ENCODE results near the gene TNFAIP8L3.

TNFAIP8L3 gene

DNA sequence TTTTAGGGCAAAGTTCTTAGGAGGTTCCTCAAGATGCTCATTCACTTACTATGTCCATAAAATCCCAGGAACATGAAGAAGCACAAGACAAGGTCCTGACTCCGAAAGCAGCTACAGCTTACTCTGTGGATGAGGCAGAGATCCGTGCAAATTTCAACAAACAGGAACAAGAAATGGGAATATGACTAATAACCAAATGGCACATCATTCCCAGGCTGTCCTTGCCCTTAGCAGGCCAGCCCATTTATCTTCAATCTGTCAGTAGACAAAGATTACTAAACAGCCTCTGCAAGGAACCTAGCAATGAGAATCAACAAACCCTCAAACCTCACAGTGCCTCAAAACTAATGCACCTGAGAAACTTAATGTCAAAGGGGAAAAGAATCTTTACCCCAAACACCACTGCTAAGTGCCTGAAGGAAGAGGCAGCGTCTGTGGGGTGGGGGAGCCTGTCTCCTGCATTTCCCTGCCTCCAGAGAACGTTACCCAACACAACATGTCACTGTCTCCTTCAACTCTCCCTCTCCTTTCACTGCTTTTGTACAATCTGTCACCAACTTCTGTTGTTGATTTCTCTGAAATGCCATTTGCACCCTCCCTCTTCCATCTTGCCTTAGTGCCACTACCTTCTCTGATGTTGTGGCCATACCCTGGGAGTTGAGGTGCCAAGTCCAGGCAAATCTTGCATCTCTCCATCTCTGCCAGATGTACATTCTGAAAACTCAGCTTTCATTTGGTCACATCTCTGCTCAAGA, 4.8 kb downstream of the TNFAIP8L3 start:
- peak; percentile 73 for DNase-seq (ENCODE audit: low spot score)

DNA sequence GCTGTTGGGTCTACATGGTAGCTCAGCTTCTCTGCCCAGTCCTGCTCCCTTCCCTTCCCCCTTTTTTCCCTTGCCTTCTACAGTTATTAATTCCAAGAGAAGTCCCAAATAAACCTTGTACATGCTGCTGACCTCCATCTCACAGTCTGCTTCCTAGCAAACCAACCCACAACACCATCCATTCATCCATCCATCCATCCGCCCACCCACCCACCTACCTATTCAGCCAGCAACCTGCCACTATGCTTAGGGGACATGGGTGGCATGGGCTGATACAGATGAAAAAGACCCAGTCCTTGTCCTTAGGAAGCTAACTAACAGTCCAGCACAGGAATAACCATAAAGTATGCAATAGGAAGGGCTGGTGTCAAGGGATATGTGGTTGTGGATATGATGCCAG, 5.7 kb downstream of the TNFAIP8L3 start:
- no peak for DNase-seq (ENCODE audit: low spot score)

DNA sequence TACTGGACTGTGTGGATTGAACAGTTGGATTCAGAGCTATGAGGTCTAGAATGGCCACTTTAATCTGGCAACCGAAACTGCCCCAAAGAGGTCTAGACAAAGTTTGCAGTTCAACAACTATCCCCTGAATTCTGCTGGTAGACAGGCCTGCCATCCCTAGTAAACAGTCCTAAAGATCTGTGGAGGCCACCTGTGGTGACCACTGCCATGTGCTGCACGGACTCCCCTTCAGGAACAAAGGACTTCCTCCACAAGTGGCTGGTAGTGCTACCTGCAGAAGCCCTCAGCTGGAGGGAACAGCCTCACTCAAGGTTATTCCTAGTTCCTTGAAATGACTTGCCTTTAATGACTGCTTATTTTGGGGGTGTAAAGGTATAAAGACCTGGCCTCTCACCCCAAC, 6.1 kb downstream of the TNFAIP8L3 start:
- DNase-seq (ENCODE audit: low spot score): no peak

DNA sequence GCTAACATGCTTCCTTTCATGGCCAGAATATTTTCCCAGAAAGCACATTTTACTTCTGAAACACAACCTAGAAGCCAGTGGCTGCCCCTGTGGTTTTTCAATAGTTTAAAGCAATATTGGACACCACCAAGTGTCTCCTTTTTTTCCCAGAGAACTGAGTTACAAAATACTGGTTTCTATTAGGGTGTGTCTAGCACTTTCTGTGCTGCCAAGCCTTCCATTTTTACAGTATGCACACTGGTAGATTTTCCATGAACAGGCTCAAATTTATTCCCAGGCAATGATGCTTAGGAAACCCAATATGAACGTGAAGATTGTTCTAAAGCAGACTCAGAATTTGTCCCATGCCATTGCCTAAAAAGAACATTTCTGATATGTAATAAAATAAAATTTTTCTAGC, 7.2 kb downstream of the TNFAIP8L3 start:
- no peak for DNase-seq (ENCODE audit: low spot score)

DNA sequence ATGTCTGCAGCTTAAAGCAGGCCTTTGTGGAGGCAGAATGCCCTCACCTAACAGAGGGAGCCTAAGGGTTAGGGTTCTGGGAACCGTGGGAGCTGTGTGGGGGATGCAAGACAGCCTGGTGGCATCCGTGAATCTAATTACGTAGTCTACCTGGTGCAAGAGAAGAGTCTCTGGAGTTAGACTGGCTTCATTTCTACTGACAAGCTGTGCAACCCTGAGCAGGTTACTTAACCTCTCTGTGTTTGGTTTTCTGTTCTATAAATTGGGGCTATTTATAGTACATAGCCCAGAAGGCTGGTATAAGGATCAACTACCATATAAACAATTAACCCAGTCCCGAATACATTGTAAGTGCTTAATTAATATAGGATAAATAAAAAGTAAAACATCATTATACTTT, 8.3 kb downstream of the TNFAIP8L3 start:
- no peak for DNase-seq (ENCODE audit: low spot score)

DNA sequence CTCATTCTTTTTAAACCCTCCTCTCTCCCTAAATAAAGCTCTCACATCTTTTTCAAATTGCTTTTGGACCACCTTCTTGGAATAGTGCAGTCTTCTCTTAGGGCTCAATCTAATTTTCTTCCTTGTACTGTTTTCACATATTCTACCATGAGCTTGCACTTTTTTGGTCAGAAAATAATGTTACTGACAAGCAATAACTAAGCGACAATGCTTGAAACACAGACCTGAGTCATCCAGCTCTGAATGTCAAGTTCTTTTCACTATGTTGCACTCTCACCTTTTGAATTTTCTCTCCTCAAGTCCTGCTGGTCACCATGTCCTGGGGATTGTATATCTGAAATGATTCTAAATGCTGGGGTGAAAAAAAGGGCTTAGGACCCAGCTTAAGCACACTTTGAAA, 8.9 kb downstream of the TNFAIP8L3 start:
- DNase-seq (ENCODE audit: low spot score): no peak

DNA sequence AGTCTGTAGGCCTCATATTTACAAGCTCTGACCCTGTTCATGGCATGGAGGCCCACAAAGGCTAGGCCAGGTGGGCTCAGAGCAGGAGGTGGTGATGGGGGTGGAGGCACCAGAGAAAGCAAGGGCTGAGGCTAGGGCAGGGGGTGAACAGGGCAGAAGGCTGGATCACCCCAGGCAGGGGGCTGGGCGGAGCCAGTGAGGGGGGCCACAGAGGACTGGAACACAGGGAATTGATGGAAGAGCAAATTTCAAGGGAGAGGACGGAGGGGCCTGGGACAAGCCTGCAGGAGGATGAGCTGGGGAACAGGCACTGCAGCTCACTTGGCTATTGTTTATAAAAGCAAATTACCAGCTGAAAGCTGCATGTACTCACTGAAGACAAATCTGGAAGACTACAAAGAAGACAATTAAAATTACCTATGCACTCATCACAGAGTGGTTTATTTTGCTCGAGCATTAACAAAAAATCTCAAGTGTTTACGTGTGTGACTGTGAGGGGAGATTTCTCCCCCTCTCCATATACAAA, 11.0 kb downstream of the TNFAIP8L3 start:
- DNase-seq (ENCODE audit: low spot score): no peak

DNA sequence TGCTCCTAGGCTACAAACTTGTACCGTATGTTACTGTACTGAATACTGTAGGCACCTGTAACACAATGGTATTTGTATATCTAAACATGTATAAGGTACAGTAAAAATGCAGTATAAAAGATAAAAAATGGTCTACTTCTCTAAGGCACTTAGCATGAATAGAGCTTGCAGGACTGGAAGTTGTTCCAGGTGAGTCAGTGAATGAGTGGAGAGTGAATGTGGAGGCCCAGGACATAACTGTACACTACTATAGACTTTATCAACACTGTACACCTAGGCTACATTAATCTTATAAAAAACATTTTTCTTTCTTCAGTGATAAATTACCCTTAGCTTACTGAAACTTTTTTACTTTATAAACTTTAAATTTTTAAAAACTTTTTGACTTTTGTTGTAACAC, 12.5 kb downstream of the TNFAIP8L3 start:
- DNase-seq (ENCODE audit: low spot score): no peak

DNA sequence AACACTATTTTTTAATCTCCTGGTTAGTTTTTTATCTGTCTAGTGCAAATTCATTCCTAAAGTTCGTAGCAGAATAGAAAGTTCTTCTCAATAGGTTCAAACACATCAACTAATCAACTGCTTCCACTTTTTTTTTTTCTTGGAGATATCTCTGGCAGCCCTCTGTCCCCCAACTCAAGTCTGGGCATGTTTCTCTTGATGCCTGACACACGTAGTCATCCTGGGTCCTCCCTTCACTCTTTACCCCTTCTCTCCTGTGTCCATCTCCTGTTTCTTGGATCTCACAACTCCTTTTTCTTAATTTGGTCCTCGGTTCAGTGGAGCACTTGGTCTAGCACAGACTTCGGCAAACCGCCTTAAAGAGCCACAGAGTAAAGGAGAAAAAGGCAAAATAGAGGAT, 14.4 kb downstream of the TNFAIP8L3 start:
- DNase-seq (ENCODE audit: low spot score): no peak

DNA sequence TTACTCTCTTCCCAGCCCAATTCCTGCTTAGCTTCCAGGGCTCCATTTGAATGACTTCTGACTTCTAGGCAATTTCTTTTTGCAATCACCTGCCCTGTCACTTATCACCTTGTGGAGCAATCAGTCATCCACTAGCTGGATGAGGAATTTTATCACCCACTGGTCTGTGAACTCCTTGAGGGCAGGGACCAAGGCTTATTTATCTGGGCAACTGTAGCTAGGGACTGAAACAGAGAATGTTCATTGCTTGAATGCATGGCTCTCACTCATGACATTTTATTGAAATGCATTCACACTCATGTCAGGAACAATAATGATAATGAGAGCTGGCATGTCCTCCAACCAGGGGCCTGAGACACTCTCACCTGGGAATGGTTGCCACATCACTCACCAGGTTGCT, 15.5 kb downstream of the TNFAIP8L3 start:
- DNase-seq (ENCODE audit: low spot score): no peak

DNA sequence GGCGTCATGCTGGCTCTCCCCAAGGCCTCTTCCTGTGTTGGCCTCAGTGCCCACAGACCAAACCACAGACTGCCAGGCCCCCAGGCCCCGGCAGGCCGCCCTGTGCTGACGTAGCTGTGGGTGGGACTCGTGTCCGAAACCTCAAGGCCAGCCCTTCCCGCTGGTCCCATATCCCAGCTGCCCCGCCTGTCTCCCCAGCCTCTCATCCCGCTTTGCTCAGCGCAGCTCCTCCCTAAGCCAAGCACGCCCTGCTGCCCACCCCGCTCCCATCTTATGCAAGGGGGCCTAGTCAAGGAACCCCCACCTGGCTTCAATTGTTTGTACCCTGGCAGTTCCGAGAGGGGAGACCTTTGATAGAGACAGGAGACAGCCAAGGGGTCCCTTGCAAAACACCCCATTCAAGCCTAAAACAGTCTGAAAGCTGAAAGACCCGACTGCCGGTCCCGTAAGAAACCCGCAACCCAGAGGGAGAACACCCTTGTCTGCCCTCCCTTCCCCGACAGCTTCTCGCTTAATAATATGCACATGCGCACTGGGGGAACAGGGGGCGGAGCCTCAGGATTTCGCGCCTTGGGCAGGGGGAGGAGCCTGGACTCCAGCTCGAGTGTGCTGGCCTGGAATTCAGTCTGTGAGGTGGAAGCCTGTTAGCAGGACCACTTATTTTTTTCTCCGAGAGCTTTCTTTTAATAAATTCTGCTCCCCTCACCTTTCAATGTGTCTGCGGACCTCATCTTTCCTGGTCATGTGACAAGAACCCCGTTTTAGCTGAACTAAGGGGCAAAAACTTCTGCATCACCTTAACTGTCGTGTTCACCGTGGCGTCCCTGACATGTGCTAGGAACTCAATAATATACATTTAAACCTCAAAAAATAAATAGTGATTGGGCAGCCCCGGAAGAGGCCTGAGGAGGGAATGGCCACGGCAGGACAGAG, 17.2 kb downstream of the TNFAIP8L3 start:
- DNase-seq (ENCODE audit: low spot score): no peak

DNA sequence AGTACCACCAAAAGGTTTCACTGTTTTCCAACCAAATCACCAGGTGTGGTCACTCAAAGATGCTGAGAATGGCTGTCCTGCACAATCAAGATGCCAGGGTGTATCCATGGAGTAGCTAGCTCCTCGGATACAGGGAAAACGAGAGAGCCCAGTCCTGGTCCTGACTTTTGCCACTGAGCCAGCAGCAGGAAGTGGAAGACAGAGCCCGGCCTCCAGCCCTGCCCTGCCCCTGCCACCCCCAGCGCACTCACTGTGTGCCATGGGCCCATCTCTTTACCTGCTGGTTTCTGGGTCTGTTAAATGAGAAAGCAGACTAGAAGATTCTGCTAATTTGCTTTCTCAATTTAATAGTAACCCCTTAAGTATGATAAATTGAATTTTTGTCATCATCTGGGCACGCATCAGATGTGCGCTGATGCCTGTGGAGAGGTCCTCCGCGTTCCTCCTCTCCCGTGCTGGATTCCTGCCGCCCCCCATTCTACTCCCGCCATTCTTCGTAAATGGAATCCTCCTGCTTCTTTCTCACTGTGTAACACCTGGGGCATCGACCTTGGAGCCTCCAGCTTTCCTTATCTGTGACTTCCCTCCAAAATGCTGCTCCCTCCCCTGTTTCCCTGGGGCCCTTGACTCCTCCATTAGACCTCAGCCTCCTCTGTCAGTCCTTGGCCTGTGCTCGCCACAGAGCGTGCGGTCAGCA, 18.0 kb downstream of the TNFAIP8L3 start:
- DNase-seq (ENCODE audit: low spot score): no peak

DNA sequence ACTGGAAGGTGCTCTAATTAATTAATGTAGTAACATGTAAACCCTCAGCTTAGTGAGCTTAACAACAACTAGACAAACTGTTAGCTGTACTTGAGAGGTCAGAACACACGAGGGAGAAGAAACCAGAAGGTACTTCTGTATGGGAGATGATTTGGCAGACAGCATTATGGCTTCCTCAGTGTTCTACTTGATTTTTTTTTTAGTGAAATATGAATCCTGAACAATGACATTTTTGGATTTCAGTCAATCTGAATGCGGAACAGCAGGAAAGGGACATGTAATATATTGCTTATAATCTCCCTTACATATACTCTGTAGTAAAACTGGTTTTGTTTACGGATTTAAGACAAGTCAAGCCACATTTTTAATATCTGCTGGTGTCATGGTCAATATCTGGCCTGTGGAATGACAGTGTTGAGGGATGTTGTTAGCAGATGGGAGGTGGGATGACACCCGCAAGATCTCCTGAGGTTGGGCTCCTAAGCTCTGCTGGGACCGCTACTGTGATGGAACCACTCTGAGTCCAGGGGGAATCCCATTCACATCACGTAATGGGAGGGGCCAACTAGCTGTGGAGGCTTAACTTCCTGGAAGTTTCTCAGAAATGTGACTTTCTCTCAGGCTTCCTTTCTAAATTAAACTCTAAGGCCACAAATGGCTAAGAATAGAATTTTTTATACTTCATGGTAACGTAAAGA, 18.7 kb downstream of the TNFAIP8L3 start:
- no peak for DNase-seq (ENCODE audit: low spot score)

DNA sequence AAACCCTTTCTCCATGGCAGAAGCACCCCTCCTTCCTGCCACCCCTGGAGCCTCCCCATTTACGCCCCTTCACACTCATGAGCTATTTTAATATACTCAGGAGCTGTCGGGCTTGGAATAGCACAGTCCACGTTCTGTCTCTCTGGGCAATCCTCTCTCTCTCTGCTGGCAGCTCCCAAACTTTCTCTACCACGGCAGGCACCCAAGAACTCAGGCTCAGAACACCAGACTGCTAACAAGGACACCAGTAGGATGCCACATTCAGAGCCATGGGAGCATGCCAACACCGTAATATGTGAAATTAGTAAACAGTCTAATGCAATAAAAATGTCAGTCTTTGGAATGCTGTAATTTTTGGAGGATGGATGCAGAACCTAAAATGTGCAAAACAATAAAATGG, 19.3 kb downstream of the TNFAIP8L3 start:
- no peak for DNase-seq (ENCODE audit: low spot score)

DNA sequence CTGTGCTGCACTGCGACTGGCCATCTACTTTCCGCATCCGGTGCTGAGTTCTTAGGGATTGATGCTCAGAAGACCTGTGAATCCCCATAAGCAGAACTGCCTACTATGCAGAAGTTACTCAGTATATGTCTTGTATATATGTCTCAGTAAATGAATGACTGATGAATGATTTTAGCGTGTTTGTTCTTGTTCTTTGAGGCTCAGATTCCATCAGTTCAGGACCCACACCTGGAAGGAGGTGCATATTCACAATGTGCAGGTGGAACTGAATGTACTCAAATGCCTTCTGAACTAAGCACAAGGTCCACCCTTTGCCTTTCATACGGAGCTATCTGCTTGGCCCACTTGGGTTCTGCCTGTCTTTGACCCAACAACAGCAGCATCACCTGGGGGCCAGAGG, 19.8 kb downstream of the TNFAIP8L3 start:
- no peak for DNase-seq (ENCODE audit: low spot score)

DNA sequence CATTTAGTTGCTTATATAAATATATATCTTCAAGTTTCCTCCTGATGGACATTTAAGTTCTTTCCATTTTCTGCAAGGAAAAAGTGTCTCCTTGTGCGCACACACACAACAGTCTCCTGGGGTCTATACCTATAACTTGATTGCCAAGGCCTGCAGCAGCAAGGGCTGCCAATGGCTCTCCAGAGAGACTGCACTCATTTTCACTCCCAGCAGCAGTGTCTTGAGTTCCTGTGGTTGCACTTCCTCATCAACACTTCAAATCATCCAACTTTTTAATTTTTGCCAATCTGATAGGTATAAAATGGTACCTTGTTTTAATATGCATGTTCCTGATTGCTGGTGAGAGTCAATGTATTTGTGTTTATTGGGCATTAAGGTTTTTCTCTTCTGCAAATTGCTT, 23.1 kb downstream of the TNFAIP8L3 start:
- no peak for DNase-seq (ENCODE audit: low spot score)

DNA sequence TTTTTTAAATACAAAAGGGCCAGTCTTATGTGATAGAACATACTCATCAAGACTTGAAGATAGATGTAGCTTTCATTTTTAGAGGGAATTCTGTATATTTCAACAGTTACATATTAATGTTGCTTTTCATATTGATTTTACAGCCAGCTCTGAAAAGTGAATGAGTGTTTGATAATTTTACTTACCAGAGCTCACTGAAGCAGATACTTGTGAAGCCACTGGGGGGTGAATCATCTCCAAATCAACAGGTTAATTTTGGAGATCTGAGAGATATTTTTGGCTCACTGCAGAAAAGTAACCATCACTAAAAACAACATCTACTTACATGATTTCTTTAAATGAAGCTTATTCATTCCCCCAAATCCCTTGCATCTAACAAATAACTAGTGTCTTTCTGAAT, 24.7 kb downstream of the TNFAIP8L3 start:
- no peak for DNase-seq (ENCODE audit: low spot score)

DNA sequence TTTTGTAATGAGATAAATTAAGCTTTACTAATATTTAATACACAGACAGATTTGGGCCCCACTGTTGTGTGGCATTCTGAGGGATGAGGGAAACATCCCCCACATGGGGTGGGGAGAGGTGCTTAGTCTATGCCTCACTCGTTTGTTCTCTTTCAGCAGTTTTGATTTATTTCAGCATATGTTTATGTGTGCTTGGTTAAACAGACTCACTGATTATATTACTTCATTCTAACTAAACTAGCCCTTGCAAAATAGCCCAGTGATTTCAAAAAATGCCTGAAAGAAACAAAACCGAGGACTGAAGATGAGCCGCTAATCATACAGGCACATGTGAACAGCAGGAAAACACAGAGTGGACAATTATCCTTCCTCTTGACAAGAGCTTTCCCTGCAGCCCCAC, 27.2 kb downstream of the TNFAIP8L3 start:
- DNase-seq (ENCODE audit: low spot score): no peak

DNA sequence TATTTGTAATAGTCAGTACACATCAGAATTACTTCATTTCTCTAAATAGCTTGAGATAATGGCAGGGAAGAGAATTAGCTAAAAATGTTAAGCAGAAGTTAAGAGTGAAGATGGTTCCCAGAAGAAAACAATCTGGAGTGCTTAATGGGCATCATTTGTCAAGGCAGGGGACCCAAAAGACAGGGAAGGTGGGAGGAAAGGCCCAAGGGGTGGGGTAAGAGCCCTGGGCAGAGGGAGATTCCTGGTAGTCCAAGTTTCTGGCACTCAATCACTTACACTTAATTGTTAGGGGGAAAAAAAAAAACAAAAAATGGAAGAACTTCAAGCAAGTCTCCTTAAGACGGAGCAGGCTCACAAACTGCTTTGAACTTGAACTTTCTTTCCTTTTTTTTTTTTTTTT, 28.9 kb downstream of the TNFAIP8L3 start:
- DNase-seq (ENCODE audit: low spot score): no peak

DNA sequence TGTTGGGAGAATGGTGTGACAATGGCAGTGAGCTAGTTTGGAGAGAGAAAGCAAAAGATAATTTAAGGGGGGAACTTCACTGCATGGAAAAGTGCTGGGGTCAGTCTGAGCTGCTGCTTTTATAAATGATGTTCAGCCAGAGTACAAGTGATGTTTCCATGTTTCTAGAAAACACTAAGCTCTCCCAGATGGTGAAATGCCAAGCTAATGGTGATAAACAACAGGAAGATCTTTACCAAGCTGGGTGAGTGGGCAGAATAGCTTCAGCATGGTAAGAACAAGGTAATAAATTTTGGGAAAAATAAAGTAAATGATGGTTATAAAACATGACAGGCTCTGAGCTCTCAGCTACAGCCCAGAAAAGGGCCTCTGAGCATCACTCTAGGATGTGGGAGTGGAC, 29.4 kb downstream of the TNFAIP8L3 start:
- DNase-seq (ENCODE audit: low spot score): no peak

DNA sequence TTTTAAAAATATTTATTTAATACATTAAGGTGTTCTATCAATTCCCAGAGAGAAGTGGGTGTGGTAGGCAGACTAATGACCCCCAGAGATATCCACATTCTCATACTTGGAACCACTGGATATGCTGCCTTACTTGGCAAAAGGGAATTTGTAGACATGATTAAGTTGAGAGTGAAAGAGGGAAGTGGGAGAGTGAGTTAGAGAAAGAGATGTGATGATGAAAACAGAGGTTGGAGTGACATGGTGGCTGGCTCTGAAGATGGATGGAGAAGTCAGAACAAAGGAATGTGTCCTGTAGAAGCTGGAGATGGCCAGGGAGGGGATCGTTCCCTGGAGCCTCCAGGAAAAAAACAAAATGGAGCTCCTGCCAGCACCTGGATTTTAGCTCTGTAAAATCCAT, 32.0 kb downstream of the TNFAIP8L3 start:
- no peak for DNase-seq (ENCODE audit: low spot score)
